ENCODE results near the gene NR1D1. TPM values are rescaled to one million over a fixed set of nuclear protein-coding genes. Genes with fewer than 3 reads are reported as not detected.

Gene NR1D1
- total and polyA plus RNA-seq, 2 experiments from 2014 or later = 2.4 to 5.4 TPM

GRCh38 chr17:40071313-40072039 lies 28.9 kb downstream of the NR1D1 start:
- Histone ChIP-seq H3K9me3 (ENCODE audit: low read depth) (no peaks in the 10 kb centered on the region), H3K4me3 (no peak overlapping the region), H3K4me2 (ENCODE audit: unreplicated experiment) (peak overlapping the region; percentile 7), H3K9me2 (ENCODE audit: insufficient read depth) (no peaks in the 10 kb centered on the region), H3K9ac (no peak overlapping the region), H4K20me1 (ENCODE audit: insufficient read depth) (no peaks in the 10 kb centered on the region), H3K4me1 (ENCODE audit: insufficient read depth) (peaks cover 50% of the 10 kb centered on the region), H2AFZ (no peak overlapping the region), H3F3A (ENCODE audit: insufficient read depth) (peaks cover 22% of the 10 kb centered on the region), H3K79me2 (ENCODE audit: insufficient read depth) (peaks cover 50% of the 10 kb centered on the region), H3K36me3 (ENCODE audit: low read depth) (no peaks in the 10 kb centered on the region), H3K27ac (no peak overlapping the region), H3K27me3 (replicated peaks; ENCODE audit: insufficient read depth) (no peaks in the 10 kb centered on the region)
- TF ChIP-seq EZH2 (IDR thresholded peaks at IDR 0.05; ENCODE audit: insufficient read depth, poor library complexity, severe bottlenecking) (no peak), EZH2phosphoT487 (IDR thresholded peaks at IDR 0.05; ENCODE audit: insufficient read depth, low read depth) (no peak)
- peak; percentile 44 for DNase-seq
- WGBS, 2 experiments (ENCODE audit: low coverage in 1 of 2, low lambda C conversion rate in 2 of 2, missing lambda C conversion rate in 2 of 2) = 40 to 45% methylated on average over 14 to 16 of the region's 16 CpGs
- in situ Hi-C loops (cut with MboI) = no loop called here

- peaks cover 49% of the 10 kb centered on the region for H3K79me2 ChIP-seq (ENCODE audit: insufficient read depth)
- H3K4me2 ChIP-seq (ENCODE audit: unreplicated experiment) = no peak overlapping the region
- peaks cover 50% of the 10 kb centered on the region for H3K4me1 ChIP-seq (ENCODE audit: insufficient read depth)
- no peak overlapping the region for H3K9ac ChIP-seq
- no peak overlapping the region for H3K4me3 ChIP-seq
- H3K36me3 ChIP-seq (ENCODE audit: low read depth) = no peaks in the 10 kb centered on the region
- H2AFZ ChIP-seq = no peak overlapping the region
- H3F3A ChIP-seq (ENCODE audit: insufficient read depth) = peaks cover 22% of the 10 kb centered on the region
- H3K27me3 ChIP-seq (replicated peaks; ENCODE audit: insufficient read depth) = no peaks in the 10 kb centered on the region
- in situ Hi-C loops (cut with MboI) = no loop called here
- no peaks in the 10 kb centered on the region for H3K9me2 ChIP-seq (ENCODE audit: insufficient read depth)
- no peaks in the 10 kb centered on the region for H4K20me1 ChIP-seq (ENCODE audit: insufficient read depth)
- H3K27ac ChIP-seq = no peak overlapping the region
- DNase-seq = no peak
- H3K9me3 ChIP-seq (ENCODE audit: low read depth) = no peaks in the 10 kb centered on the region
- 40 to 41% methylated on average over 8 of the region's 8 CpGs for WGBS, 2 experiments (ENCODE audit: low coverage in 1 of 2, low lambda C conversion rate in 2 of 2, missing lambda C conversion rate in 2 of 2)
- no peak for TF ChIP-seq EZH2 (IDR thresholded peaks at IDR 0.05; ENCODE audit: insufficient read depth, poor library complexity, severe bottlenecking)
- TF ChIP-seq EZH2phosphoT487 (IDR thresholded peaks at IDR 0.05; ENCODE audit: insufficient read depth, low read depth) = no peak
Observed at GRCh38 chr17:40070709-40071312, 29.6 kb downstream of the NR1D1 start.

- no peaks in the 10 kb centered on the region for H3K27me3 ChIP-seq (replicated peaks; ENCODE audit: insufficient read depth)
- no peak overlapping the region for H2AFZ ChIP-seq
- DNase-seq = peak; percentile 74
- 44 to 58% methylated on average over 10 to 14 of the region's 14 CpGs for WGBS, 2 experiments (ENCODE audit: low coverage in 1 of 2, low lambda C conversion rate in 2 of 2, missing lambda C conversion rate in 2 of 2)
- peak overlapping the region; percentile 75 for H3K4me3 ChIP-seq
- H3K4me1 ChIP-seq (ENCODE audit: insufficient read depth) = peaks cover 49% of the 10 kb centered on the region
- no peaks in the 10 kb centered on the region for H4K20me1 ChIP-seq (ENCODE audit: insufficient read depth)
- no peaks in the 10 kb centered on the region for H3K9me2 ChIP-seq (ENCODE audit: insufficient read depth)
- H3K4me2 ChIP-seq (ENCODE audit: unreplicated experiment) = peak overlapping the region; percentile 99
- H3K79me2 ChIP-seq (ENCODE audit: insufficient read depth) = peaks cover 55% of the 10 kb centered on the region
- in situ Hi-C loops (cut with MboI) = no loop called here
- peak overlapping the region; percentile 83 for H3K9ac ChIP-seq
- H3K36me3 ChIP-seq (ENCODE audit: low read depth) = no peaks in the 10 kb centered on the region
- peaks cover 22% of the 10 kb centered on the region for H3F3A ChIP-seq (ENCODE audit: insufficient read depth)
- H3K27ac ChIP-seq = no peak overlapping the region
- H3K9me3 ChIP-seq (ENCODE audit: low read depth) = no peaks in the 10 kb centered on the region
- no peak for TF ChIP-seq EZH2phosphoT487 (IDR thresholded peaks at IDR 0.05; ENCODE audit: insufficient read depth, low read depth)
- TF ChIP-seq EZH2 (IDR thresholded peaks at IDR 0.05; ENCODE audit: insufficient read depth, poor library complexity, severe bottlenecking) = no peak
Observed at GRCh38 chr17:40069751-40070708, 30.4 kb downstream of the NR1D1 start.
